ENCODE measurements around the gene GGCT.

Gene GGCT

DNA sequence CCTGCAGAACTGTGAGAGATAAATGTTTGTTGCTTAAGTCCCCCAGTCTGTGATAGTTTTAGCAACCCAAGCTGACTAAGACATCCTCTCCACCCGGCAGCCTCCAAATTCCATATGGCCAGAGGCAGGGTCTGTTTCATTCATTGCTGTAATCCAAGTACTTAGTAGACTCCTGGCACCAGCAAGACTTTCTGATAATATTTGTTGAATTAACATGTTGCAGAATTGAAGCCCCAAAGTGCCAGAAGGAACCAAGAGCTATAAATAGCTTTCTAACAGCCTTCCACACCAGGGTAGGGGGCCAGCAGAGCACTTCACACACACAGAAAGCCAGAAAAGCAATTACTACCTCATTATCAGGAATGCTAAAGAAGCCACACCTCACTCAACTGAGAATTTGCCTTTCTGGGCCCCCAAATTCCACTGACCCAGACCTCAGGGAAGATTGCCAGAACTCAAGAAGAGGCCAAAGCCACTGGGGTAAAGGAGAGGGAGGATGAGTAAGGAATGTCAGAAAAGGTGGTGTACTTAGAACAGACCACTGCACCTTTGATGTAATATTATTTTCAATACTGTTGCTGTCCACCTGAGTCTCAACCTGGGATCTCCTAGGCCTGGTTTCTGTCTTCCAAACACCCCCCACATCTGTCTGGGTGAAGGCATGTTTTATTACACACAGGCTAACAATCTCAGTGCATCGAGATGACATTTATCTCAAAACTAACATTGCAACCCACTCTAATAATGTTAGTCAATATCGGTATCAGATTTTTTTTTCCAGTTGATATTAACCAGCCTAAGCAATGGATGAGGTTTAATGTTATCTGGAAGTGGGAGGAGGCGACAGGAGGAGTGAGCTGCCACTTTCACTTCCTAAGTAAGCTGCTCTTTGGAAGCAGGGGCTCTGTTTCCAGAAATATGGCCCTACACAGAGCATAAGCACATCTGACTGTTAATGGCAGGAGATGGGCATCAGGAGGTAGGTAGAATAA is 31.5 kb downstream of the GGCT start:
- no peak overlapping the region for H3K9ac ChIP-seq
- H3K4me3 ChIP-seq (ENCODE audit: low read depth, low read length) = no peak overlapping the region
- TF ChIP-seq, protein P1, sequence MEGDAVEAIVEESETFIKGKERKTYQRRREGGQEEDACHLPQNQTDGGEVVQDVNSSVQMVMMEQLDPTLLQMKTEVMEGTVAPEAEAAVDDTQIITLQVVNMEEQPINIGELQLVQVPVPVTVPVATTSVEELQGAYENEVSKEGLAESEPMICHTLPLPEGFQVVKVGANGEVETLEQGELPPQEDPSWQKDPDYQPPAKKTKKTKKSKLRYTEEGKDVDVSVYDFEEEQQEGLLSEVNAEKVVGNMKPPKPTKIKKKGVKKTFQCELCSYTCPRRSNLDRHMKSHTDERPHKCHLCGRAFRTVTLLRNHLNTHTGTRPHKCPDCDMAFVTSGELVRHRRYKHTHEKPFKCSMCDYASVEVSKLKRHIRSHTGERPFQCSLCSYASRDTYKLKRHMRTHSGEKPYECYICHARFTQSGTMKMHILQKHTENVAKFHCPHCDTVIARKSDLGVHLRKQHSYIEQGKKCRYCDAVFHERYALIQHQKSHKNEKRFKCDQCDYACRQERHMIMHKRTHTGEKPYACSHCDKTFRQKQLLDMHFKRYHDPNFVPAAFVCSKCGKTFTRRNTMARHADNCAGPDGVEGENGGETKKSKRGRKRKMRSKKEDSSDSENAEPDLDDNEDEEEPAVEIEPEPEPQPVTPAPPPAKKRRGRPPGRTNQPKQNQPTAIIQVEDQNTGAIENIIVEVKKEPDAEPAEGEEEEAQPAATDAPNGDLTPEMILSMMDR (IDR thresholded peaks at IDR 0.05) = no peak
- H3K4me1 ChIP-seq = peaks cover 31% of the 10 kb centered on the region
- no peaks in the 10 kb centered on the region for H3K27me3 ChIP-seq (ENCODE audit: control insufficient read depth, insufficient read depth, low read length)
- no peaks in the 10 kb centered on the region for H3K9me3 ChIP-seq (ENCODE audit: control insufficient read depth, low read length)
- H3K27ac ChIP-seq = no peak overlapping the region
- no peaks in the 10 kb centered on the region for H3K36me3 ChIP-seq (ENCODE audit: control insufficient read depth, insufficient read depth, low read length)
- H2AFZ ChIP-seq = no peak overlapping the region
- peaks cover 5% of the 10 kb centered on the region for H3K79me2 ChIP-seq
- H3K4me2 ChIP-seq (ENCODE audit: low read length) = no peak overlapping the region

DNA sequence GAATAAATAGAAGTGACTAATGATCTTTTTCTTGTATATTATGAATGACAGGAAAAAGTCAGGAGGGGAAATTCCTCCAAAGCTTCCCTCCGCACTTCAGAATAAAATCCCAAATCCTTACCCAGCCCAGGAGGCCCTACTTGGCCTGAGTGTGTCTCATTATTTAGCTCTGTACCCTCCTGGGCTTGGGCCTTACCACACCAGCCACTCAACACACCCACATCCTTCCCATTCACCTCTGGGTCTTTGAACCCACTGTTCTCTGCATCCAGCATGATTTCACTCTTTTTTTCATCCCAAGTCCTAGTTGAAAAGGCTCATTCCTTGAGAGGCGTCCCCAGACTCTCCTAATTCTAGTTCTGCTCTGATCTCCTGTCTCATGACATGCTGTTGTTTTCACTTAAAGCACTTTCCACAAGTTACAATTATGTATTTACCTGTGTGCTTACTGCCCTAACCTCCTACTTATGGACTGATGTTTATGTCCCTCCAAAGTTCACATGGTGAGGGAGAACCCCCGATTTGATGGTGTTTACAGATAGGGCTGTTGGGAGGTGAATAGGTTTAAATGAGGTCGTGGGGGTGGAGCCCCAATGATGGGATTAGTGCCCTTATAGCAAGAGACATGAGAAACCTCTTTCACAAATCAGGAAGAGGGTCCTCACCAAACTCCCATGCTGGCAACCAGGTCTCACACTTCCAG is 32.4 kb downstream of the GGCT start:
- no peak overlapping the region for H3K4me2 ChIP-seq (ENCODE audit: low read length)
- peaks cover 4% of the 10 kb centered on the region for H3K79me2 ChIP-seq
- H3K9ac ChIP-seq = no peak overlapping the region
- no peak overlapping the region for H3K4me3 ChIP-seq (ENCODE audit: low read depth, low read length)
- H3K36me3 ChIP-seq (ENCODE audit: control insufficient read depth, insufficient read depth, low read length) = no peaks in the 10 kb centered on the region
- TF ChIP-seq, protein P1 (IDR thresholded peaks at IDR 0.05) = no peak
- peak overlapping the region; percentile 76 for H3K27ac ChIP-seq
- no peaks in the 10 kb centered on the region for H3K27me3 ChIP-seq (ENCODE audit: control insufficient read depth, insufficient read depth, low read length)
- H2AFZ ChIP-seq = no peak overlapping the region
- no peaks in the 10 kb centered on the region for H3K9me3 ChIP-seq (ENCODE audit: control insufficient read depth, low read length)
- H3K4me1 ChIP-seq = peaks cover 31% of the 10 kb centered on the region

DNA sequence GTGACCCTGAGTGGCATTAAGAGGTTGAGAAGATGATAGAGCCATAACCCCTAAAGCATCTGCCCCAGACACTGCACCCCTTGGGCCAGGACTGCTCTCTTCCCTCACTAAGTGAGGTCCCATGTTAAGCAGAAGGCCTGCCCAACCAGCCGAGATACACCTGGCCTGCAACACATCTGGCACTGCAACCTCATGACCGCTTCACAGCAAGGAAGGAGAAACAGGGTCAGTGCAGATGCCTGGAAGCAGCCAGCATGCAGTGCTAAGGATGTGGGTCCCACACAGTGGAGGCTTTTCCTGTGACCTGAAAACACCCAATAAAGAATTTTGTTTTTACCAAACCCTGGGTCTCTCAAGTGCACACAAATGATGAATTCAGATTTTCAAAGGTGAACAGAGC is 33.4 kb downstream of the GGCT start:
- H3K9ac ChIP-seq = no peak overlapping the region
- H3K36me3 ChIP-seq (ENCODE audit: control insufficient read depth, insufficient read depth, low read length) = no peaks in the 10 kb centered on the region
- no peak overlapping the region for H3K4me3 ChIP-seq (ENCODE audit: low read depth, low read length)
- TF ChIP-seq, protein P1 (IDR thresholded peaks at IDR 0.05) = no peak
- H3K27ac ChIP-seq = peak overlapping the region; percentile 76
- H2AFZ ChIP-seq = peak overlapping the region; percentile 56
- peaks cover 31% of the 10 kb centered on the region for H3K4me1 ChIP-seq
- H3K4me2 ChIP-seq (ENCODE audit: low read length) = no peak overlapping the region
- H3K27me3 ChIP-seq (ENCODE audit: control insufficient read depth, insufficient read depth, low read length) = no peaks in the 10 kb centered on the region
- H3K79me2 ChIP-seq = peaks cover 2% of the 10 kb centered on the region
- no peaks in the 10 kb centered on the region for H3K9me3 ChIP-seq (ENCODE audit: control insufficient read depth, low read length)

DNA sequence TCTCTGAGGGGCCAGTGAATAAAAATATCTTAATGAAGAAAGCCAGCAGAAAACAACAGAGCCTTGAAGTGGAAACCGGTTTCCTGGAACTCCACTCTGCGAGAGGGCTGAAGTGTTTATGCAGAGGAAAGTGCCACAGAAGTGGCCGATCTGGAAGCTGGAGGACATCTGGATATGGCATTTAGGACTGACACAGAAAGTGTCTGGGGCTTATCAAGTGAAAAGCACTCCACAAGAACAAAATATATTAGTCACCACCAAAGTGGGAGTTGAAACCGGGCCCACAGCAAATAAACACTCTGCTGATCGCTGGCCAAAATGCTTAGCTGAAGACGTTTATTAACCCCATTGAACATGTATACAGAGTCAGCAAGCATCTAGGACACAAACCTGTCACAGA is 33.9 kb downstream of the GGCT start:
- peak overlapping the region; percentile 76 for H3K27ac ChIP-seq
- H3K79me2 ChIP-seq = peaks cover 2% of the 10 kb centered on the region
- TF ChIP-seq, protein P1 (IDR thresholded peaks at IDR 0.05) = no peak
- H2AFZ ChIP-seq = peak overlapping the region; percentile 56
- no peaks in the 10 kb centered on the region for H3K27me3 ChIP-seq (ENCODE audit: control insufficient read depth, insufficient read depth, low read length)
- peaks cover 36% of the 10 kb centered on the region for H3K4me1 ChIP-seq
- no peak overlapping the region for H3K4me3 ChIP-seq (ENCODE audit: low read depth, low read length)
- no peak overlapping the region for H3K4me2 ChIP-seq (ENCODE audit: low read length)
- H3K36me3 ChIP-seq (ENCODE audit: control insufficient read depth, insufficient read depth, low read length) = no peaks in the 10 kb centered on the region
- no peak overlapping the region for H3K9ac ChIP-seq
- no peaks in the 10 kb centered on the region for H3K9me3 ChIP-seq (ENCODE audit: control insufficient read depth, low read length)
